ENCODE data around the gene TENM4. TPM values are rescaled to one million over a fixed set of nuclear protein-coding genes. Genes with fewer than 3 reads are reported as not detected.

TENM4 gene
- total RNA-seq, 4 donors from 2014 or later, result 7.7 to 39.3 (median 16.1) TPM

DNA sequence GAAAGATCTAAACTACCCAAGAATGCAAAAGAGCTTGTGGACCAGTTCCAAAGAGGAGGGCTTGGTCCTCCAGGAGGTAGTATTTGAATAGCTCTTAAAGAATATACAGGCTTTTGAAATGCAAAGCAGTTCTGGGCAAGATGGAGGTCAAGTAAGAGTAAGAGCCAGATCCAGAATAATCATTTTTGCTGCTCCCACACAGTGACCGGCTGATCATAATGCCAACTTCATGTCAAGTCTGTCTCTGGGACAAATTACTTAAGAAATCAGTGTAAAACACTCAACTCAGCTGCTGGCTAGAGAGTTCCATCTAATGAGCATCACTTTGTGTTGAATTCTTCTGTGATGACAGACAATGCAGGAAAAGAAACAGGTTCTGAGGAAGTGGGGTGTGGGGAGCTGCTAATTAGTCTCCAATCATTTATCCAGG, 615.2 kb downstream of the TENM4 start:
- Histone ChIP-seq H3K36me3 (no peaks in the 10 kb centered on the region), H3K4me1 (no peaks in the 10 kb centered on the region), H3K27ac (no peak overlapping the region), H3K9me3 (no peaks in the 10 kb centered on the region), H3K27me3 (no peaks in the 10 kb centered on the region), H3K4me3 (no peak overlapping the region)
- 67 to 85% methylated on average over 1 of the region's 1 CpG for WGBS, 2 donors
- no peak for DNase-seq
- intact Hi-C loops (cut with DNase I), result no loop called here
- TF ChIP-seq, protein P1, sequence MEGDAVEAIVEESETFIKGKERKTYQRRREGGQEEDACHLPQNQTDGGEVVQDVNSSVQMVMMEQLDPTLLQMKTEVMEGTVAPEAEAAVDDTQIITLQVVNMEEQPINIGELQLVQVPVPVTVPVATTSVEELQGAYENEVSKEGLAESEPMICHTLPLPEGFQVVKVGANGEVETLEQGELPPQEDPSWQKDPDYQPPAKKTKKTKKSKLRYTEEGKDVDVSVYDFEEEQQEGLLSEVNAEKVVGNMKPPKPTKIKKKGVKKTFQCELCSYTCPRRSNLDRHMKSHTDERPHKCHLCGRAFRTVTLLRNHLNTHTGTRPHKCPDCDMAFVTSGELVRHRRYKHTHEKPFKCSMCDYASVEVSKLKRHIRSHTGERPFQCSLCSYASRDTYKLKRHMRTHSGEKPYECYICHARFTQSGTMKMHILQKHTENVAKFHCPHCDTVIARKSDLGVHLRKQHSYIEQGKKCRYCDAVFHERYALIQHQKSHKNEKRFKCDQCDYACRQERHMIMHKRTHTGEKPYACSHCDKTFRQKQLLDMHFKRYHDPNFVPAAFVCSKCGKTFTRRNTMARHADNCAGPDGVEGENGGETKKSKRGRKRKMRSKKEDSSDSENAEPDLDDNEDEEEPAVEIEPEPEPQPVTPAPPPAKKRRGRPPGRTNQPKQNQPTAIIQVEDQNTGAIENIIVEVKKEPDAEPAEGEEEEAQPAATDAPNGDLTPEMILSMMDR (IDR thresholded peaks at IDR 0.05), result no peak
- no peak for TF ChIP-seq POLR2A (IDR thresholded peaks at IDR 0.05)

- no peaks in the 10 kb centered on the region for H3K4me1 ChIP-seq
- intact Hi-C loops (cut with DNase I), result no loop called here
- TF ChIP-seq, protein P1 (IDR thresholded peaks at IDR 0.05), result no peak
- no peak for TF ChIP-seq POLR2A (IDR thresholded peaks at IDR 0.05)
- no peaks in the 10 kb centered on the region for H3K36me3 ChIP-seq
- WGBS, 2 donors, result 70 to 77% methylated on average over 9 of the region's 9 CpGs
- no peak for DNase-seq
- H3K27me3 ChIP-seq, result no peaks in the 10 kb centered on the region
- no peaks in the 10 kb centered on the region for H3K9me3 ChIP-seq
- H3K4me3 ChIP-seq, result no peak overlapping the region
- H3K27ac ChIP-seq, result no peak overlapping the region
Measured at GRCh38 chr11:78823588-78823987, 617.2 kb downstream of the TENM4 start.

DNA sequence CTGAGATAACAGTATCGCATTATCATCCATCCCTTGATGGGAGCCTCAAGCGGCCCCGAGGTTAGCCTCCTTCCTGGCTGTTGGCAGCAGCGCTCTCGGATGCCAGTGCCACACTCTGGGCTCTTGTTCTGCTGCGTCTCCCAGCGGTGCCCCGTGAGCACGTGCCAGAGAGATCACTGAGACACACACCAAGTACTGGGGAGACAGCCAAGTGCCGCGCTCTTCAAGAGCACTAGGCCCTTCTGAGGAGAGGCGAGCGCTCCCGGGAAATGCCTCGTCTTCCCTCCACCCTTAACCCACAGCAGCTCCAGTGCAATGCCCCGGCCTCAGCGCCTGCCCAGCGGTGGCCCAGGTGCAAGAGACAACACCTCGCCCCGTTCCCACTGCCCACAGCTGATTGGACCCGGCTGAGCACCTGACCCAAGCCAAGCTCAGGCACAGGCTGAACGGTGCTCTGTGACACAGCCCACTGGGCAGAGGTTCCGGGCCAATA, 617.9 kb downstream of the TENM4 start:
- no peak for DNase-seq
- TF ChIP-seq, protein P1 (IDR thresholded peaks at IDR 0.05), result no peak
- TF ChIP-seq POLR2A (IDR thresholded peaks at IDR 0.05), result no peak
- WGBS, 2 donors, result 86 to 90% methylated on average over 7 to 9 of the region's 23 CpGs
- no peaks in the 10 kb centered on the region for H3K9me3 ChIP-seq
- no peak overlapping the region for H3K27ac ChIP-seq
- intact Hi-C loops (cut with DNase I), result no loop called here
- H3K4me1 ChIP-seq, result no peaks in the 10 kb centered on the region
- no peaks in the 10 kb centered on the region for H3K36me3 ChIP-seq
- no peak overlapping the region for H3K4me3 ChIP-seq
- no peaks in the 10 kb centered on the region for H3K27me3 ChIP-seq

- H3K36me3 ChIP-seq, result no peaks in the 10 kb centered on the region
- no peak for DNase-seq
- no peak overlapping the region for H3K4me3 ChIP-seq
- intact Hi-C loops (cut with DNase I), result no loop called here
- 61% methylated on average over 9 of the region's 9 CpGs for WGBS, 2 donors
- no peaks in the 10 kb centered on the region for H3K4me1 ChIP-seq
- no peaks in the 10 kb centered on the region for H3K27me3 ChIP-seq
- no peak for TF ChIP-seq POLR2A (IDR thresholded peaks at IDR 0.05)
- TF ChIP-seq, protein P1 (IDR thresholded peaks at IDR 0.05), result no peak
- H3K9me3 ChIP-seq, result no peaks in the 10 kb centered on the region
- peak overlapping the region in 1 of 4 donors; percentile 34 for H3K27ac ChIP-seq
Measured at GRCh38 chr11:78821371-78822306, 619.2 kb downstream of the TENM4 start.

- WGBS, 2 donors, result 77 to 91% methylated on average over 2 to 3 of the region's 3 CpGs
- intact Hi-C loops (cut with DNase I), result no loop called here
- no peak for DNase-seq
Measured at GRCh38 chr11:78820741-78821140, 620.1 kb downstream of the TENM4 start.

More at GRCh38 chr11:78820741-78821140, 620.1 kb downstream of the TENM4 start:
- H3K4me3 ChIP-seq, result no peak overlapping the region
- no peaks in the 10 kb centered on the region for H3K36me3 ChIP-seq
- no peaks in the 10 kb centered on the region for H3K4me1 ChIP-seq
- no peak overlapping the region for H3K27ac ChIP-seq
- H3K9me3 ChIP-seq, result no peaks in the 10 kb centered on the region
- H3K27me3 ChIP-seq, result no peaks in the 10 kb centered on the region
- no peak for TF ChIP-seq POLR2A (IDR thresholded peaks at IDR 0.05)
- TF ChIP-seq, protein P1 (IDR thresholded peaks at IDR 0.05), result no peak
